Measurements from ENCODE around the gene RPIA. TPM values are rescaled to one million over a fixed set of nuclear protein-coding genes. Genes with fewer than 3 reads are reported as not detected.

The RPIA gene
- total and polyA plus RNA-seq, 2 of the 4 experiments (the other 2 are of a cell fraction) = 4.1 to 8.6 TPM

- no peak for TF ChIP-seq SMC3 (IDR thresholded peaks at IDR 0.05; ENCODE audit: low read depth, low read length)
- no peak for TF ChIP-seq CEBPB (IDR thresholded peaks at IDR 0.05; ENCODE audit: low read depth, low read length)
- no peak for TF ChIP-seq RFX5 (IDR thresholded peaks at IDR 0.05; ENCODE audit: low read depth, low read length)
- TF ChIP-seq RCOR1 (IDR thresholded peaks at IDR 0.05; ENCODE audit: insufficient replicate concordance, low read length) = no peak
- TF ChIP-seq CTCF (conservative IDR thresholded peaks at IDR 0.05; ENCODE audit: low read depth, low read length) = no peak
- TF ChIP-seq FOS (IDR thresholded peaks at IDR 0.05; ENCODE audit: low read depth, low read length) = no peak
- no peak for TF ChIP-seq MAFK (IDR thresholded peaks at IDR 0.05; ENCODE audit: low read depth, low read length)
- TF ChIP-seq POLR2A (IDR thresholded peaks at IDR 0.05; ENCODE audit: low read depth, low read length) = no peak
- no peak for TF ChIP-seq MAZ (IDR thresholded peaks at IDR 0.05; ENCODE audit: borderline replicate concordance, low read depth, low read length)
- no peak for TF ChIP-seq USF2 (IDR thresholded peaks at IDR 0.05; ENCODE audit: low read depth, low read length)
- no peak for TF ChIP-seq NFE2L2 (IDR thresholded peaks at IDR 0.05; ENCODE audit: low read depth, low read length)
- no peak for TF ChIP-seq MXI1 (IDR thresholded peaks at IDR 0.05; ENCODE audit: borderline replicate concordance, low read depth, low read length)
- no peak for TF ChIP-seq CHD1 (IDR thresholded peaks at IDR 0.05; ENCODE audit: low read depth, low read length)
- TF ChIP-seq ELK1 (IDR thresholded peaks at IDR 0.05; ENCODE audit: borderline replicate concordance, low read depth, low read length) = no peak
- TF ChIP-seq BHLHE40 (IDR thresholded peaks at IDR 0.05; ENCODE audit: low read depth, low read length) = no peak
- TF ChIP-seq RAD21 (IDR thresholded peaks at IDR 0.05; ENCODE audit: low read length) = no peak
- H2AK9ac ChIP-seq (replicated peaks; ENCODE audit: low read depth, low read length, poor library complexity) = no peak overlapping the region
- H4K8ac ChIP-seq (ENCODE audit: low read depth in 2 of 2, low read length in 2 of 2) = no peak overlapping the region
- no peak overlapping the region for H4K91ac ChIP-seq (ENCODE audit: insufficient read depth, low read depth, low read length)
- H3K27me3 ChIP-seq (ENCODE audit: control insufficient read depth, insufficient read depth, low read length) = no peaks in the 10 kb centered on the region
- intact Hi-C loops (cut with micrococcal nuclease) (no loop called here), in situ Hi-C loops (cut with MboI; ENCODE audit: low sequenced_read_pairs) (no loop called here), dilution Hi-C loops (cut with HindIII; ENCODE audit: low sequenced_read_pairs, unreplicated experiment) (no loop called here)
- H3K9me1 ChIP-seq (ENCODE audit: insufficient read depth, low read length) = no peaks in the 10 kb centered on the region
- BruUV-seq (replicated peaks) = no TSS peak
- H3K56ac ChIP-seq (ENCODE audit: extremely low read depth, insufficient read depth, low read length) = no peak overlapping the region
- H4K20me1 ChIP-seq (ENCODE audit: insufficient read depth, low read length) = no peaks in the 10 kb centered on the region
- no peak for DNase-seq
- H3K36me3 ChIP-seq (ENCODE audit: control insufficient read depth, insufficient read depth, low read length) = peaks cover 13% of the 10 kb centered on the region
- no peak overlapping the region for H2BK5ac ChIP-seq (ENCODE audit: low read depth, low read length, poor library complexity, severe bottlenecking)
- no peaks in the 10 kb centered on the region for H3K79me1 ChIP-seq (ENCODE audit: low read depth in 1 of 2, low read length in 2 of 2)
- no peak overlapping the region for H2BK20ac ChIP-seq (ENCODE audit: low read depth, low read length)
- no peak overlapping the region for H2AK5ac ChIP-seq (ENCODE audit: low read depth, low read length)
- no peak overlapping the region for H4K5ac ChIP-seq (ENCODE audit: low read depth, low read length)
- no peak for ATAC-seq (ENCODE audit: low read depth)
- CTCF ChIA-PET = no interaction called here
- no peak overlapping the region for H3K9ac ChIP-seq (ENCODE audit: low read depth, low read length)
- 100% methylated on average over 1 of the region's 4 CpGs; no CpG with 5 or more reads in 1 of the 2 experiments for WGBS, 2 experiments (ENCODE audit: extremely low coverage in 2 of 2, insufficient read length in 1 of 2)
- H3K4me2 ChIP-seq (ENCODE audit: low read depth, low read length) = no peak overlapping the region
- no peak overlapping the region for H2BK120ac ChIP-seq (ENCODE audit: low read depth, low read length)
- no peaks in the 10 kb centered on the region for H3K9me3 ChIP-seq (ENCODE audit: control insufficient read depth, insufficient read depth, low read length)
- no peak overlapping the region for H3K23ac ChIP-seq (ENCODE audit: low read depth, low read length)
- no peaks in the 10 kb centered on the region; the same call in 1 of the 2 replicates for H3K4me1 ChIP-seq (ENCODE audit: control insufficient read depth, insufficient read depth, low read length)
- no peak overlapping the region for H2AFZ ChIP-seq (replicated peaks; ENCODE audit: low read length, poor library complexity)
- POLR2A ChIA-PET (ENCODE audit: unreplicated experiment) = no interaction called here
- H3K4ac ChIP-seq (ENCODE audit: low read depth, low read length) = no peak overlapping the region
- H3K27ac ChIP-seq (ENCODE audit: insufficient read depth, low read length) = no peak overlapping the region
- H3K18ac ChIP-seq (ENCODE audit: low read depth, low read length) = no peak overlapping the region
- no peak overlapping the region for H3K14ac ChIP-seq (replicated peaks; ENCODE audit: low read depth, low read length)
- H2BK15ac ChIP-seq (ENCODE audit: low read depth, low read length) = no peak overlapping the region
- H3K4me3 ChIP-seq (ENCODE audit: insufficient read depth, low read depth, low read length) = no peak overlapping the region
Observed at GRCh38 chr2:88735133-88735532, 43.7 kb downstream of the RPIA start.
